NAMALWA (cell line): Measurements from ENCODE around the gene EMX2.
A peak's percentile ranks its signal among the peaks of the same experiment; 100 is the strongest.
"Not testable (repeated sequence)": the region's sequence is repeated elsewhere in the genome, so short reads cannot be mapped to it uniquely, and the experiment has no call there.

Source experiments
- DNase-seq: peaks from one replicate; pipeline ENCODE4 v3.0.0-alpha.2; 2015; ENCODE audit warnings: low spot score

EMX2 gene

DNA sequence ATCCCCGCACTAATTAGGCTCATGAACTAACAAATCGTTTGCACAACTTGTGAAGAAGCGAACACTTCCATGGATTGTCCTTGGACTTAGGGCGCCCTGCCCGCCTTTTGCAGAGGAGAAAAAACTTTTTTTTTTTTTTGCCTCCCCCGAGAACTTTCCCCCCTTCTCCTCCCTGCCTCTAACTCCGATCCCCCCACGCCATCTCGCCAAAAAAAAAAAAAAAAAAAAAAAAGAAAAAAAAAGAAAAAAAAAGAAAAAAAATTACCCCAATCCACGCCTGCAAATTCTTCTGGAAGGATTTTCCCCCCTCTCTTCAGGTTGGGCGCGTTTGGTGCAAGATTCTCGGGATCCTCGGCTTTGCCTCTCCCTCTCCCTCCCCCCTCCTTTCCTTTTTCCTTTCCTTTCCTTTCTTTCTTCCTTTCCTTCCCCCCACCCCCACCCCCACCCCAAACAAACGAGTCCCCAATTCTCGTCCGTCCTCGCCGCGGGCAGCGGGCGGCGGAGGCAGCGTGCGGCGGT is at the start of gene EMX2:
Gene EMX2 (plus strand): TSS at position 41 of the 519 bp plus-strand sequence. CDS start 522 bp downstream, outside the sequence.
- no peak for DNase-seq

DNA sequence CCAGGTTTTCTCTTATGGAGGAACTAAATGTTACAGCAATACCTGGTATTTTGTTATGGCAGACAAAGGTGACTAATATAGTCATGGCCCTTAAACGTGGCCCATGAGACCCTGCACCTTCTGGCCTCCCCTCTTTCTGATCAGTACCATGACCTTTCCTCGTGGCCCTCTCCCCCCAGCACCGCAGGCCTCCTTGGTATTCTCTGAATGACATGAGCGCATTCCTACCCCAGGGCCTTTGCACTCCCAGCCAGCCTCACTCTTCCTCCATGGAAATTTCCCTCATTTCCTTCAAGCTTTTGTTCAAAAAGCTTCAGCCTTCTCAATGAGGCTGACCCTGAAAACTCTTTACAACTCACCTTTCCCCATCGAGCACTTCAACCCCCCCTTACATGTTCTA is 46.5 kb upstream of the EMX2 start:
- no peak for DNase-seq

DNA sequence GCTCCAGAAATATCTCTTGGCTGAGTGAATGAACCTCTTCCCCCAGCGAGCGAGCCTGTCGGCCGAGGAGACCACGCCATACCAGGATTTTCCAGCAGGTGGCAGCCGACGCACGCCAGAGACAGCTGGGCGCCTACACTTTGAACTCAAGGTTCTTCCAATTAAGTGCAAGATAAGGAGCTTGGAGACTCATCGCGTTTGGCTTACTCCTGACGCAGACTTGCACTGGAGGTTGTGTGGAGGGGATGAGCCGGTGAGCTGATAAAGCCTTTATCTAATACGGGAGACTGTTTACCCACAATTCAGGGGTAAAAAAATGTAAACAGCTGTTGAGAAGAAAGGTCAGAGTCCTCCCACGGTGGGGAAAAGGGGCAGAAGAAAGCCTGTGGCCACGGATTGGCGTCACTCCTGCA is 45.9 kb upstream of the EMX2 start:
- DNase-seq = peak; percentile 76

DNA sequence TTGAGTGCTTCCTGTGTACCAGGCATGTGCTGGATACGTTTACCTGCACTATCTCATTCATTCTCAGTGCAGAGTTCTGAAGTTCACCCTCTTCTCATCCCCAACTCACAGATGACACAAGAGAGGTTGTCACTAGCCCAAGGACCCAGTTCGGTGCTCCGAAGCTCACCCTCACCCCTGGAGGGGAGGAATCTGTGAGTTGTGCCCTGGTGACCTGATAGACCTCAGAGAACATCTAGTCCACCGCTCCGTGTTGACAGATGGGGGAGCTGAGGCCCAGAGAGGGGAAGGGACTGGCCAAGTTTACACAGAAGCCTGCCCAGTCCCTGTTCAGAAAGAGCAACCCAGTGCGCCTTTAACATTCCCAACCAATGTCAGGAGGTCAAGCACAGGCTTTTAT is 44.8 kb upstream of the EMX2 start:
- no peak for DNase-seq

DNA sequence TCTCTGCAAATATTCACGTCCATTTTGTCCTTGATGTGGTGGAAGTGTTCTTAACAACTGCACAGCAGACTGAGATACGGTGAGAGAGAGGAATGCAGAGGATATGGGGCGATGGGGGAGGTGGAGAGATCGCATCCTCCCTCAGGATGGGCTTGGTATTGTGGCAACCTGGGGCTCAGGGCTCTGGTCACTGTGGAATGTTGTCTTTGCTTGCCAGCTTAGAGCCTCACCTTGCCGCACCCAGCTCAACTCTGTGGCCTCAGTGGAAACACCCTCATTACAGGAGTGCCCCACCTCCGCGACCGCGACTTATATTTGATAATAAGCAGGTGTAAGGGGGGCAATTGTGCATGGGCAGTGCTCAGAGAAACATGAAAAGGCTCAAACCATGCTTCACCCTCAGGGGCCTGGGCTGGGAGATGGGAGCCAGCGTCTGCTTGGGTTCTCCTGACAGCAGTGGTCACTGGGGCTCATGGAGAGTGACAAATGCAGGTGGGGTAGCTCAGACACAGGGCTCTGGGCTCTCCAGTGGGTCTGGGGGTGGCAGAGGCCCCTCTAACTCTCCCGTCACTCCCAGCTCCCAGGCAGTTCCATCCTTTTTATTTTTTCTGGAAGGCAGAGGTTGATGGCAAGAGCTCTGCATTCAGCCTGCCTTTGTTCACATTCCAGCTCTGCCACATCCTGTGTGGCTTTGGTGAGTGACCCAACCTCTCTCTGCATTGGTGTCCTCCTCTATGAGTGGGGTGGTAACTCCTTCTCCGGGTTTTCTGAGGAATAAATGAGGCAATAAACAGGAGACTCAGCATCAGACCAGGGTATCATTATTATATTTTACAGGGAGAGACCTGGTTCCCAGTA is 43.1 kb upstream of the EMX2 start:
- DNase-seq = no peak

DNA sequence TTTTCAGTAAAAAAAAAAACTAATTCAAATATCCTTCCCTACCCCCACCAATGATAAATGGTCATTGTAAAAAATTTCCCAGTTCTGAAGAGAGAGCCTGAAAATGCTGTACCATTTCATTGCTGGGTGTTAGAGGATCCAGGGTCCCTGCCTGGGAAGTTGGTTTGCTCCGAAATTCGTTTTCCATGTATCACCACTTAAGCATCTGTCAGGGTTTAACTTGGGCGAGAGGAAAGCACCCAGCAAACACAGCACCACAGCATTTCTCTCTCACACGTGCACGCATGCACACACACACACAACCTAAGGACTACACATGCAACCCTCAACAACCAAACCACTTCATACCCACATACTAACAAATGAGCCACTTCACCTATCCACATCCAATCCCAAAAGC is 42.1 kb upstream of the EMX2 start:
- DNase-seq = no peak

DNA sequence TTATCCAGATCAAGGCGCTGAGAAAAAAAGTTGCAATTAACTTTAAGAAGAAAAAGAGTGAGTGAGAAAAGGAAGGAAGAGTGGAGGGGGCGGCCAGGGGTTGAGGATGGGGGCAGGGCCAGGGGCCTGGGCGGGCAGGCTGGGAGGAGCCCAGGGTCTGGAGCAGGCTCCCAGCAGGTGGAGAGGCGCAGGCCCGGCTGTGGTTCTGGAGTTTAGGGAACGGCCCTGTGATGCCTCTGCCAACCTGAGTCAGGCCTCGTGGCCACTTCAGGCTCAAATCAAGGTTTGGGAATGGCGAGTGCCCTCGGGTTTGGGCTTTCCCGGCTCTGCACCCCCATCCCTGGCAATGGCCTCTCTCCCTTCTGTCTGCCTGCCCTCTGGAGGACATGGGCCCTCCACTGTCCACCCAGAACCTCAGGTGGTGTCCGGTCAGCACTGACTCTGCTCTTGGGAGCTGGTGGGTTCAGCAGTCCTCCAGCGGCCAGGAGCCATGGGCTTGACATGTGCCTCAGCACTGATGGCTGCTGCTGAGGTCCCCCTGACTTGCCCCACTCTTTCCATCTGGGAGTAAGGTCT is 41.0 kb upstream of the EMX2 start:
- DNase-seq = no peak

DNA sequence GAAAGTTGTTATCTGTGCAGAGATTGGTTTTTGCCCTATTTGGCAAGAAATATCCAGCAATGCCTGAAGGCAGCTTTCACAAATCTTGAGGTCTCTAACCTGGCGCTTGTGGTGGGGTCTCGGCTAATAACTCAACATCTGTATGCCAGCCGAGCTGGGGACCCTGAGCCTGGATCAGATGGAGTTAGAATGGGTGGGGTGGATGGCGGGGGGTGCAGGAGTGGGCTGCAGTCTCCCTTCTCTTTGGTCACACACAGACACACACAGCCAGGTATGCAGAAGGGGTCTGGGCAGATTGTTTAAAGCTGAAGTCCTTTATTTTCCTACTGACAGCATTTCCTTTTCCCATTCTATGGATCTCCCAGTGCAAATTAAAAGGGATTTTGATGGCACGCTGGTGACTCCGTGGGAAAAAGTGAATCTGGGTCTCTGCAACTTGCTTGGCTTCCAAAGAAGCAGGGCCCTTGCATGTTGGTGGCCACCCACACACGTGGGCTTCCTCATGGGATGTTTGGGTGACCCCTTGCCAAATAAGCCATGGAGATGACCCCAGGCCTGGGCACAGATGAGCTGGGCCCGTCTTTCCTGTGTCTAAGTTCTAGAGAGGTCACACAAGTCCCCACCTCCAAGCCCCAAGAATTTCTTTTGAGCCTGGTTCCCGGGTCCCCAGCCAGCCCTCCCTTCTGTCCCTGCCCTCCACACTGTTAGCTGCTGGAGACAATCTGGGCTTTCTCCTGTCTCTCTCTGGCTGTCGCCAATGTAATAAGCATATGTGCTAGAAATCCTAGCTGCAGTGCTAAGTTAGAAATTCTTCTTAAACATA is 39.9 kb upstream of the EMX2 start:
- no peak for DNase-seq

DNA sequence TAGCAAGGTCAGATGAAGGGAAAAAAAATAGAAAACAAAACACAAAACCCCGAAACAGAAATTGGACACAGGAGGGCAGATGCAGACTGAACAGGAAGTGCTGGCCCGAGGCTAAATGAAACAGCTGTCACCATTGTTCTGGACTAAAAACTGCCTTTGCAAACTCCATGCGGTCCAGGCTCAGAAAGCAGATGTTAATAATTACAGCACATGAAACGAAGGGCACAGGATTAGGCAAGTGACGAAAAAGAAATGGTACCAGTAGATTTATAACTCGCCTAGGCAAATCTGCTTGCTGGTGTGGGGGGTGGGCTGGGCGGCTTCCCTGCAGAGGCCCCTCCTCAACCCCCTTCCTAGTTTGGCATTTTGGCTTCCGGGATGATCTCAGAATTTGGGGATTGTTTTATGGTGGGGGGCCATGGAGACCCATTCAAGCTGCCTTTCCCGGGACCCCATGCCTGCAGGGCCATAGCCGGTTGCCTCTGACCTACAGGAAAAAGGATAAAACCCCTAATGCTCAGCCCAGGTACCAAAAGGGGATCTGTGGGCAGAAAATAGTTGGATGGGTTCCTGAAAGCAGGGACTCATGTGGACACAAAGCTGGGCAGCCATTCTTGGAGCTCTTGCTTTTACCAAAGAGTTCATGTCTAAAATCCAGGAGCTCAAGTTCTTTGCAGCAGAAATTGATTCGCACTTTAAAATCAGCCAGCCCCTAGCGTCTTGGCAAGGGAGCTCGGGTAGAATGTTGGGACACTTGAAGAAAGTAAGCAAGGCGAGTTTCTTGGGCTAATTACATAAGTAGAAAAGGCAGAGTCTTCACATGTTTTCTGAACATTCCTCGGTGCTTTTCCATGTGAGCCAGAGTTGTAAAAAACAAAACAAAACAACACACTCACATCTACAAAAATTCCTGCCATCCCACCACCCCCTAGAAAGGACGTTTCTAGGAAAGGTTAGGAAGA is 39.0 kb upstream of the EMX2 start:
- no peak for DNase-seq

DNA sequence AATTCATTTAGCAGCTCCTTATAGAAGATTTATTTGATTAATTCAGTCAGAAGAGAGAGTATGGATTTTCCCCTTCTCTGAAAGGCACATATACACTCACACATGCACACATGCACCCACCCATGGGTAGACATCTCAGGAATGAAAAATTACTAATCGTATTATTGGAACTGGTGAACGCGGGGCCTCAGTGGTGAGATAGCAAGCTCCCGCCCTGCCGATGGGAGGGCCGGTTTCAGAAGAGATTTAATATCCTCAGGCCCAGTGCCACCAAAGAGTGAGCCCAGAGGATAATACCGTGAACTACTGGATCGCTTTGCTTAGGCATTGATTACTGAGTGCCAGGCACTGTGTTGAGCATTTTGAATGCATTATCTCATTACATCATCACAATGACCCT is 38.0 kb upstream of the EMX2 start:
- DNase-seq = no peak

DNA sequence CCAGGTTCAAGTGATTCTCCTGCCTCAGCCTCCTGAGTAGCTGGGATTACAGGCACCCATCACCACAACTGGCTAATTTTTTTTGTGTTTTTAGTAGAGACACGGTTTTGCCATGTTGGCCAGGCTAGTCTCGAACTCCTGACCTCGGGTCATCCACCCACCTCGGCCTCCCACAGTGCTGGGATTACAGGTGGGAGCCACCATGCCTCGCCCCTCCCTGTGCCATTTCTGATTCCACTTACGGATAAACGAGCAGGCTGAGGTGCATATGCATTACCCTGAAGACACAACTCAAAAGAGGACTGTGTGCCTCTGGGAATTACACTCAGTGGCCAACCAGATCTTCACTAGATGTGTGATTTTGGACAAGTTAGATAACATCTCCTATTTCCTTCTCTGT is 35.5 kb upstream of the EMX2 start:
- DNase-seq = not testable (repeated sequence)

DNA sequence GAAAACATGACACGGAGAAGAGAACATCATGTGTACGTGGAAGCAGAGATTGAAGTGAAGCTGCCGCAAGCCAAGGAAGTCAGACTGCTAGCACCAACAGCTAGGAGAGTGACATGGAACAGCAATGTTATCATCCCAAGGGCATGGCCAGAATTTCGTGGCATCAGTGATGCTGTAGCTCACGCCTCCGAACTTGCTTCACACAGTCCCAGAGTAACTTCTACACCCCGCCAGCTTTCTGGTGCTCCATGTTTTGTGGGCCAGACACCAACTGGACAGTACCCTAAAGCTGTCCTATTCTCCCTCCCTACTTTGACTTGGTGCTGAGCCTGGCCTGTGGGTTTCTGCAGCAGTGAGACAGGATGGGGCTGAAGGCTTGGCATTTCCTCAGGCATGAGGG is 33.0 kb upstream of the EMX2 start:
- no peak for DNase-seq

DNA sequence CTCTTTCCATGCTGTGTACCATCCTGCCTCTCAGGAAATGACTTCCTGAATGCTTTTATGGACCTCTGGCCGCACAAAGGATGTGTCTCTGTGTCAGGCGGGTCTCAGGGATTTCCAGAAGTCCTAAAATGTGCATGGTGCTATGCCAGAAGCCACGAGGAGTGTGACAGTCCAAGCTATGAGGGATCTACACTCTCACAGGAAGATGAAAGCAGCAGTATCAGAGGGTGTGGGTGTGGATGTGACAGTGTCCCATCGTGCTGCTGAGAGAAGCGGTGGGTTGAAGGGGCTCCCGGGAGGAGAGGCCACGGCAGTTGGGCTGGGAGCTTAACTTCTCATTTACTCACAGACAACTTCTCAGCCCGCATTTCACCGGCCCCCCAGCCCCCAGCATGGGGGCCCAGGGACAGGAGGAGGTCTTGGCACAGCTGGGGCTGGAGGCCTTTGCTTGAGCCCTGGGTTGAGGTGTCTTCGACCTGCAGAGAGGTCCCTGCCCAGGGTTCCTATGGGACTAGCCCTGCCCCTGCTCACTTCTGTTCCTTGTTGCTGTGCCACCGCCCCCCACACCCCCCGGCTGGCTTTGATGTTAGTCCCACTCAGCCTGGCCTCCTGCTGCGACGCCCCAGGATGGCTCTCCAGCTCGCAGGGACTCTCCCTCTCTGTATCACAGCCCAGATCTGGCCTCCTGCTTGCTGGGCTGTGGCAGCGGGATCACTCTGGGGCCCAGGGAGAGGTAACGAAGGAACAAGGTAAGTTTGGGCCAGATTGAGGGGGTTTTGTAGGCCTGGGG is 30.8 kb upstream of the EMX2 start:
- DNase-seq = no peak

DNA sequence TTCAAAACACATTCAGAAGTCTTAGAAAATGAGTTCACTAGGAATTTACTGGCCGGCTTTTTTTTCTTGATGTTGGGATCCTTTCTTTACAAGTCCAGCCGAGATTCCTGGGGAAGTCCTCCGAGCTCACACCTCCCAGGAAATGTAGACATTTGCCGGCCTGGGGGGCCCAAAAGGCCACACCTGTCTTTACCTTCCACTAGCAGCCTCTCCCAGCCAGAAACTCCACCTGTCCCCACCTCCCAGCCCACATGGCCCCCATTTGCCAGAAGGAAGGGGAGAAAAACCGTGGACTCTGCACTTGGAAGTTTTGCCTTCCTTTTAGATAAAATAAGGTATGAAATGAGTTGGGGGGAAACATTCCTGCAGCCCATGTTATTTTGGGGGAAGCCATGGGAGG is 27.6 kb upstream of the EMX2 start:
- no peak for DNase-seq

DNA sequence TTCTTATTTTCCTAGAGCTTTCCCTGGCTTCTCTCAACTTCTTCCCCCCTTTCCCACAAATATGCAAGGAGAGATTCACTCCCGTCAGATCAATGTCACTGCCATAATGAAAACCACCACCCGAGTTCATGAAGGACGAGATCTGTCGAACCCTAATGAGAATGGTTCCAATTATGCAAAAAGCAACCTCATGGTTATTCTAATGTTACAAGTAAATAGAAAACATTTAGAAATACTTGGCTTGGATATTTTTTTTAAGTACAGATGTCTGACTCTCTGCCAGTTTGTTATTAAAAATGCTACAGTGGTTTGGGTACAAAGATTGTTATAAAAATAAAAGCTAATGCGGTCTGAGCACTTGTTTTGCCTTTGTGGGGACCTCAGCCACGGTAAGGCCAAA is 25.9 kb upstream of the EMX2 start:
- DNase-seq = no peak

DNA sequence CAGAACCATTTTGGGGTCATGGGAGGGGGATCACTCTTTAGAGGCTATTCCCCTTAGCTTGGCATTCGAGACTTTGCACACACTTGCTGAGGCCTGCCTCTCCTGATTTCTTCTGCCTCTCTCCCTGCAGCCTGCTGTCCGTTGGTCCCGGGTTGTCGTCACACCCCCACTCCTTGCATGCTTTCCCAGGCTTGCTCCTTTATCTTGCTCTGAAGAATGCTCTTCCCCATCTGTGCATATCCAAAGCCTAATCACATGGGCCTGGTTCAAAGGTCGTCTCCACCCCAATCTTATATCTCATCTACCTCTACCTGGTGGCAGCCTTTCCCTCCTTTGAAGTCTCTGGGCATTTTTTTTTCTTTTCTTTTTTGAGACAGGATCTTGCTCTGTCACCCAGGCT is 24.3 kb upstream of the EMX2 start:
- DNase-seq = no peak

DNA sequence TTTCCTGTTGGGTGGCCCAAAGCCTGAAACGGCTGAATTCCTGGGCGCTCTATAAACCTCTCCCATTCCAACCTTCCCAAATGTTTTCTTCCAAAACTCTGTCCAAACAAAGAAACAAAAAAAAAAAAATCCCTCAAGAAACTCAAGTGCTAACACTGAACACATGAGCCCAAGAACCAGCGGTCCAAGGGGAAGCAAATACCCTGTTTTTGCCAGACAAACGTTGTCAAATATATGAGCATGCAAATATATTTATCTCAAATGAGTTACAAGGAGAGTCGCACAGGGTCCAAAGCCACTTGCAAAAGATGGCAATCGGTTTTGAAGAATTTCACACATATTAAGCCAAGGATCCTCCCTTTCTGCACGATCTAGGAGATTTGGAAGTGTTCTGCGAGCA is 23.3 kb upstream of the EMX2 start:
- no peak for DNase-seq

DNA sequence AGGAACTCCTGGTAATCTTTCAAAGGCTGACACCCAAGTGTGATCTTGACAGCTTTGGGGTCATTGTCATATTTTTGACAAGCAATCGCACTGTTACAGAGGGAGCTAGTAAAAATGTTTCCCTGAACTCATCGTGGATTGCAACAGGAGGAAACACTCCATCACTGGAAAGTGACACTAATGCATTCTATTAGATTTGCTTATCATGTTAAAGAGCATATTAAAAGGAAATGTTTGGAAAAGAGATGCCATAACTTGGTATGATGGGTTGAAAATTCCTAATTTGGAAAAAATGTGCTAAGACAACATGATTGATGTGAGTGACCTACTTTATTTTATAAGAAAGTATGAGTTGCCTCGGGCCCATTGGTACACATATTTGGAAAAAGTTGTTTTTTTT is 22.7 kb upstream of the EMX2 start:
- no peak for DNase-seq

DNA sequence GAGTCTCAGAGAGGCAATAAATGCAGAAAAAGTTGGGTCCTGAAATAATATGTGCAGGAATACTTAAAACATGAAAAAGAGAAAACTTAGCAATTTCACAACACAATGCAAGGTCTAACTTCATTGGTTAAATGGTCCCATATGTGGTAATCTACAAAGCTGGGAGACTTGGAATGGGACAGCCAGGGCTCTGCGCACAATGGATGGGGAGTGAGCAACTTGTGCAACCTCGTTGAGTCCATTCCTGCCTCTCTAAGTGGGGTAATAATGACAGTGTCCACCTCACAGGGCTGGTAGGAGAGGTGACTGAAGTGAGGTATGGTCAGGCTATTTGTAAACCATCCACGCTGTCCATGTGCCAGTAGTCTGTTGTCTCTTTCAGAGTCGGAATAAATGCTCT is 11.8 kb upstream of the EMX2 start:
- no peak for DNase-seq

DNA sequence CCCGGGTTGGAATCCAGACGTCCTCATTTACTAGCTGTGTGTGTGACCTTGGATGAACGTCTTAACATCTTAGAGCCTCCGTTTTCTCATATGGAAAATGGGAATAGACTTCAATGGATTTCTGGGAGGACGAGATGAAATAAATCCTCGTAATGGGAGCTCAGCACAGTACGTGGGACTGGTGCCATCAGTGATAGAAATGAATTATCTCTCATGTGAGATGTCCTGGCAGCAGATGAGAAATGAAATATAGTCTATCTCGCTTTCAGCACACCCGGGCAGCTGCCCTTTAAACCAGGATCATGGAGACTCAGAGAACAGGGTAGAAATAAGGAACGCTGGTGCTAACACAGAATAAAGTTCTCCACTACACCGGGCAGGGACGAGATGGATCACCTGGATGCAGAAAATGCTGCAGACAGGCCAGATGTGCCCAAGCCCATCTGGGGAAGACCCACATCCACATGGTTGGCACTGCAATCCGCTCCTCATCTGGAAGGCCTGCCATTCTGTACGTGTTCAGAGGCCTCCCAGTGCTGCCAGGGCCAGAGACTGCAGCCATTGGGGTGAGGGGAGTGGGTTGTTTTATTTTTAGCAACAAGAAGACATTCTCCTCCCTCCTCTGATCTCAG is 11.1 kb upstream of the EMX2 start:
- DNase-seq = no peak
